PC-9 (cell line): Measurements from ENCODE around the gene MASP1. TPM values are rescaled to one million over a fixed set of nuclear protein-coding genes. Genes with fewer than 3 reads are reported as not detected.

Experiments
- BruUV-seq: library from RNA; stranded (reverse); fragments of 400-500 nt; replicated peaks from 2 replicates; lab custom pipeline; 2021; lab: Mats Ljungman, UMichigan
- CTCF ChIA-PET: fragments of 300-600 bp; sonication (Branson Sonifier 250); formaldehyde crosslinking; loops from one replicate; lab custom pipeline; 2022; ENCODE audit warnings: antibody characterized with exemption; lab: Charles Lee
- POLR2A ChIA-PET: fragments of 300-600 bp; sonication (Branson Sonifier 250); formaldehyde crosslinking; loops from one replicate; lab custom pipeline; 2022; ENCODE audit warnings: antibody characterized with exemption; ENCODE audit not compliant: unreplicated experiment; lab: Charles Lee
- DNase-seq, 2 experiments: peaks; one replicate each; pipeline versions ENCODE4 v3.0.0 to v3.0.0-alpha.2; 2015 to 2022; ENCODE audit warnings: mixed read lengths in 1 of 2
- H2AFZ ChIP-seq: fragments of 200-600 bp; sonication (generic); 2 replicates; pipeline ENCODE4 v1.8.1; 2017; ENCODE audit warnings: antibody characterized with exemption
- H3F3A ChIP-seq: fragments of 200-600 bp; sonication (generic); 2 replicates; pipeline ENCODE4 v1.8.1; 2017; ENCODE audit warnings: antibody characterized with exemption, mild to moderate bottlenecking, low read depth; ENCODE audit not compliant: insufficient read depth
- H3K27ac ChIP-seq: fragments of 200-600 bp; sonication (generic); 2 replicates; pipeline ENCODE4 v1.6.1; 2016; ENCODE audit warnings: mixed run types
- H3K27me3 ChIP-seq: fragments of 200-600 bp; sonication (generic); 2 replicates; pipeline ENCODE4 v1.6.1; 2016; ENCODE audit warnings: low read depth, mixed run types; ENCODE audit not compliant: insufficient read depth
- H3K36me3 ChIP-seq: fragments of 200-600 bp; sonication (generic); 2 replicates; pipeline ENCODE4 v1.6.1; 2016; ENCODE audit warnings: low read depth, mixed run types
- H3K4me1 ChIP-seq: fragments of 200-600 bp; sonication (generic); replicated peaks from 2 replicates; pipeline ENCODE4 v1.6.1; 2016; ENCODE audit warnings: mixed run types; ENCODE audit not compliant: insufficient read depth
- H3K4me2 ChIP-seq: fragments of 200-600 bp; sonication (generic); 2 replicates; pipeline ENCODE4 v1.6.1; 2017; ENCODE audit warnings: mixed run types
- H3K4me3 ChIP-seq: fragments of 200-600 bp; sonication (generic); 2 replicates; pipeline ENCODE4 v1.6.1; 2016; ENCODE audit warnings: mixed run types
- H3K79me2 ChIP-seq: fragments of 200-600 bp; sonication (generic); 2 replicates; pipeline ENCODE4 v1.6.1; 2017; ENCODE audit warnings: low read depth, mixed run types
- H3K9me2 ChIP-seq: fragments of 200-600 bp; sonication (generic); 2 replicates; pipeline ENCODE4 v1.8.1; 2017; ENCODE audit warnings: mild to moderate bottlenecking; ENCODE audit not compliant: insufficient read depth
- H3K9me3 ChIP-seq: fragments of 200-600 bp; sonication (generic); 2 replicates; pipeline ENCODE4 v1.8.1; 2016; ENCODE audit warnings: low read depth; ENCODE audit not compliant: insufficient read depth
- H4K20me1 ChIP-seq: fragments of 200-600 bp; sonication (generic); 2 replicates; pipeline ENCODE4 v1.8.1; 2017; ENCODE audit not compliant: insufficient read depth
- EZH2 ChIP-seq: fragments of 200-600 bp; sonication (generic); IDR thresholded peaks from 2 replicates; pipeline ENCODE4 v1.8.0; 2017; ENCODE audit warnings: antibody characterized with exemption, low read depth
- intact Hi-C: fragments of 100-400 bp; cut with micrococcal nuclease; formaldehyde crosslinking; loops from one replicate; pipeline ENCODE4 v1.10.0; 2022; ENCODE audit not compliant: unreplicated experiment
- total RNA-seq: library from RNA; stranded (reverse); gene quantifications from 2 replicates; pipeline ENCODE4 v1.2.3, GENCODE V29; 2021
- TF ChIP-seq, protein P1 (sequence below): fragments of 200-600 bp; sonication (generic); conservative IDR thresholded peaks from 2 replicates; pipeline ENCODE4 v1.6.1; 2017; ENCODE audit warnings: mixed run types, antibody characterized with exemption, mild to moderate bottlenecking, moderate library complexity

The MASP1 gene
- total RNA-seq, 1 experiment from 2014 or later = not detected

DNA sequence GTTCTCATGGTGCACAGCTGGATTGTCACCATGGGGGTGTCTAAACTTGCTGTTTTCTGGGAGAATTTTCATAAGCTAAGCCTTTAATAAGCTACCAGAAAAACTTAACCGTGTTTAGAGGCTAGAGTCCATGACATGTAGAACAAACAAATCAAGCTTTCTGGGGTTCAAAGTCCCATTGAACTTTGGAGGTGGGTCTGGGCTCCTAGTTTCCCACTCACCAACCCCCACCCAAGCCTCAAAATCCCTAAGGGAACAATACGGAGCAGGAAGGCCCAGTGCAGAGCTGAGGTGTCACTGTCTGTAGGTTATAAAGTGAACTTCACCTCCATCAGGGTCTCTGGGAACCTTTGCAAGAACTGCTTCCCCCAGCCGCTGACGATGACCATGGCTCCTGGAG is 68.7 kb downstream of the MASP1 start:
- no peak for DNase-seq
- no TSS peak for BruUV-seq

DNA sequence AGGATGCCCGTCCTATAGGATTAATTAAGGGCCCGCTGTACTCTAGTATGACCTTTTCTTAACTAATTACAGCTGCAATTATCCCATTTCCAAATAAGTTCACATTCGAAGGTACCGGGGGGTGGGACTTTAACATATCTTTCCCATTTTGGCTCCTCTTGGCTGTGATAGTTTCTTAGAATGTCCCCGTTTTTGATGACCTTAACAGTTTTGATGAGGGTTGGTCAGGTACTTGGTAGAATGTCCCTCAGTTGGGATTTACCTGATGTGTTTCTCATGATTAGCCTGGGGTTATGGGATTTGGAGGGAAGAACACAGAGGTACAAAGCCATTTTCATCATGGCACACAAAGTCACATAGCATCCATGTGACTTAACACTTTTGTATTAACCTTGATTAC is 76.1 kb downstream of the MASP1 start:
- H3K79me2 ChIP-seq = no peaks in the 10 kb centered on the region
- intact Hi-C loops = no loop called here
- CTCF ChIA-PET = interaction anchor here (0.6 kb wide), 1 partner anchor 375 kb away, joined by 4 read pairs; no protein-coding TSS in a partner anchor

More for the DNA sequence above, 68.7 kb downstream of the MASP1 start:
- Histone ChIP-seq H3K4me1 (peaks cover 20% of the 10 kb centered on the region), H3K4me3 (no peak overlapping the region), H3K27me3 (no peaks in the 10 kb centered on the region), H3K9me3 (no peaks in the 10 kb centered on the region), H4K20me1 (no peaks in the 10 kb centered on the region), H3K4me2 (no peak overlapping the region), H3K9me2 (no peaks in the 10 kb centered on the region), H3K36me3 (no peaks in the 10 kb centered on the region), H3F3A (peaks cover 10% of the 10 kb centered on the region; the same call in 1 of the 2 replicates), H3K79me2 (no peaks in the 10 kb centered on the region), H2AFZ (no peak overlapping the region), H3K27ac (no peak overlapping the region)
- TF ChIP-seq, protein P1, sequence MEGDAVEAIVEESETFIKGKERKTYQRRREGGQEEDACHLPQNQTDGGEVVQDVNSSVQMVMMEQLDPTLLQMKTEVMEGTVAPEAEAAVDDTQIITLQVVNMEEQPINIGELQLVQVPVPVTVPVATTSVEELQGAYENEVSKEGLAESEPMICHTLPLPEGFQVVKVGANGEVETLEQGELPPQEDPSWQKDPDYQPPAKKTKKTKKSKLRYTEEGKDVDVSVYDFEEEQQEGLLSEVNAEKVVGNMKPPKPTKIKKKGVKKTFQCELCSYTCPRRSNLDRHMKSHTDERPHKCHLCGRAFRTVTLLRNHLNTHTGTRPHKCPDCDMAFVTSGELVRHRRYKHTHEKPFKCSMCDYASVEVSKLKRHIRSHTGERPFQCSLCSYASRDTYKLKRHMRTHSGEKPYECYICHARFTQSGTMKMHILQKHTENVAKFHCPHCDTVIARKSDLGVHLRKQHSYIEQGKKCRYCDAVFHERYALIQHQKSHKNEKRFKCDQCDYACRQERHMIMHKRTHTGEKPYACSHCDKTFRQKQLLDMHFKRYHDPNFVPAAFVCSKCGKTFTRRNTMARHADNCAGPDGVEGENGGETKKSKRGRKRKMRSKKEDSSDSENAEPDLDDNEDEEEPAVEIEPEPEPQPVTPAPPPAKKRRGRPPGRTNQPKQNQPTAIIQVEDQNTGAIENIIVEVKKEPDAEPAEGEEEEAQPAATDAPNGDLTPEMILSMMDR = no peak
- TF ChIP-seq EZH2 = no peak
- intact Hi-C loops = loop anchor here (5.0 kb wide), 3 partner anchors 74 to 376 kb away; no protein-coding TSS in a partner anchor
- POLR2A ChIA-PET = no interaction called here
- CTCF ChIA-PET = interaction anchor here (0.7 to 2.0 kb wide), 3 partner anchors 36 to 457 kb away, joined by 5 to 8 read pairs (median 5); no protein-coding TSS in a partner anchor

DNA sequence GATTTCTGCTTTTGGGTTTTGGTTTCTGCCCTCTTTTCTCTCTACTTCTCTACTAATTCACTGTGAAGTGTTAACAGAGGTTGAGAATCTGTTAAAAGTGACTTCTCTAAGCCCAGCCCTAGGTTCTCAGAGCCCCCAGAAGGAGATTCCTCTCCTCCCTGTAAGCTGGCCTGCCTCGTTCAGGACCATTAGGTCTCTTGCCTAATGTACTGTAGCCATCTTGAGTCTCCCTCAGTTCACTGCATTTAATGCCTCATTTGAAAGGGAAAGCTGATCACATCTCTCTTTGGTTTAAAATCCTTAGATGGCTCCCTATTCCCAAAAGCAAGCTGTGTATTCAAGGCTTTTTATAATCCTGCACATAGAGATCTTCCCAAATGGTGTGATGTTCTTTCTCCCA is 77.9 kb downstream of the MASP1 start:
- ChIA-PET CTCF (no interaction called here), POLR2A (no interaction called here)
- BruUV-seq = no TSS peak
- H3K27me3 ChIP-seq = no peaks in the 10 kb centered on the region
- intact Hi-C loops = loop anchor here (2.0 kb wide), 1 partner anchor 27 kb away; no protein-coding TSS in a partner anchor
- no peaks in the 10 kb centered on the region for H4K20me1 ChIP-seq
- H3K79me2 ChIP-seq = no peaks in the 10 kb centered on the region
- peaks cover 7% of the 10 kb centered on the region for H3F3A ChIP-seq
- no peak overlapping the region for H2AFZ ChIP-seq
- H3K4me3 ChIP-seq = no peak overlapping the region
- TF ChIP-seq EZH2 = no peak
- TF ChIP-seq, protein P1 = no peak
- H3K36me3 ChIP-seq = no peaks in the 10 kb centered on the region
- peaks cover 19% of the 10 kb centered on the region for H3K4me1 ChIP-seq
- H3K9me2 ChIP-seq = no peaks in the 10 kb centered on the region
- H3K9me3 ChIP-seq = 0 out of 2 replicates have a peak, but pooled peaks cover 7% of the 10 kb centered on the region
- H3K4me2 ChIP-seq = no peak overlapping the region
- DNase-seq = no peak
- H3K27ac ChIP-seq = no peak overlapping the region

More for the DNA sequence above, 76.1 kb downstream of the MASP1 start:
- no peak overlapping the region for H2AFZ ChIP-seq
- H3K9me3 ChIP-seq = no peaks in the 10 kb centered on the region
- H3K4me2 ChIP-seq = no peak overlapping the region
- no peak overlapping the region for H3K4me3 ChIP-seq
- H3K4me1 ChIP-seq = peaks cover 12% of the 10 kb centered on the region; the same call in 1 of the 2 replicates
- no peaks in the 10 kb centered on the region for H4K20me1 ChIP-seq
- no peak for TF ChIP-seq EZH2
- TF ChIP-seq, protein P1 = no peak
- no peaks in the 10 kb centered on the region for H3K27me3 ChIP-seq
- H3K9me2 ChIP-seq = no peaks in the 10 kb centered on the region
- no peaks in the 10 kb centered on the region for H3K36me3 ChIP-seq
- POLR2A ChIA-PET = no interaction called here
- no peak overlapping the region for H3K27ac ChIP-seq
- no peak for DNase-seq
- BruUV-seq = no TSS peak
- no peaks in the 10 kb centered on the region for H3F3A ChIP-seq
